ENCODE results near the gene CRYBA1. TPM values are rescaled to one million over a fixed set of nuclear protein-coding genes. Genes with fewer than 3 reads are reported as not detected.
A peak's percentile ranks its signal among the peaks of the same experiment; 100 is the strongest.

CRYBA1 gene
- total and polyA plus RNA-seq, 7 donors, result not detected

DNA sequence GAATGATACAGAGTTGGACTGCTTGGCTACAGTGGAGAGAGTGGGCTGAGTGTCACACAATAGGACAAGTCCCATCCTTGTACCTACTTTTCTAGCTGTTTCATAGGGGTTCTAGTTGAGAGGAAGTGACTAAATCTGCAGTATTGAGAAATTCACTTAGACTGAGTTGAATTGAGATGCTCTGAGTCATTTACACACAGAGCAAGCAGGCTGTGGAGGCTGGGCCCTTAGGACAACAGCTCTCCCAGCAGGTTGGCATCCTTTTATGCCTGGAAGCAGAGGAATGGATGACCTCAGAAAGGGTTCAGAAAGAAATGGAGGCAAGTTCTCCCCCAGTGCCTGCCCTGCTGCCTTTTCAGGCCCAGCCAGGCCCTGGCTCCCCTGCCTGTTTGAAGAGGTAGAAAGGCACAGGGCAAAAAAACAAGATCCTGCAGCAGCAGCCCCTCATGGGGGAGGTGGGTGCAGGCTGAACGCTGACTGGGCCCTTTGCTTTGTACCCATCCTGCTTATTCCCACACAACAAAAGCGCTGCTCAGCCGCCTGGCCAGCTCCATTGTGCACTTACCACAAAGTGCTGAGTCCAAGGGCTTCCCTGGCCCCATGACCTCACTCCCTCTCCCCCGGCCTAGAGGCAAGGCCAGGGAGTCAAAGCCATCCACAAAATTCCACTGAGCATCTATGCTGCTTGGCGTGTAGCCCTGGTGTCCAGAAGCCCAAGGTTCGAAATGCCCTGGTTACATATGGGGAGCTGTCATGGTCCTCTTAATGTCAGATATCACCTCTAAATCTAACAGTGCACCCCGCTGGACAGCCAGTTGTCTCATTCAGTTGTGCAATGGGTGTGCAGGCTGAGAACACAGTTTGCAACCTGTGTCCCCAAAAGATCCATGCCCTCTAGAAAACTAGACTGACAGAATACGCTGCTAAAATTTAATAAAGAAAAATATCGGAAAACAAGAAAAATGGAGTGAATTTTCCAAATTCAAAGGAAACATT is 5.4 kb upstream of the CRYBA1 start:
- intact Hi-C loops (cut with DNase I), result no loop called here
- 84 to 86% (median 85%) methylated on average over 9 of the region's 9 CpGs for WGBS, 3 donors
- no peak for TF ChIP-seq CTCF (IDR thresholded peaks at IDR 0.05)
- H3K27me3 ChIP-seq (ENCODE audit: insufficient read depth in 3 of 3, low read length in 2 of 3), result no peaks in the 10 kb centered on the region
- H3K4me3 ChIP-seq, result no peak overlapping the region
- H3K4me1 ChIP-seq, result peaks cover 7% of the 10 kb centered on the region
- H3K36me3 ChIP-seq (ENCODE audit: insufficient read depth in 1 of 2, low read depth in 1 of 2), result no peaks in the 10 kb centered on the region
- DNase-seq (peak; percentile 67), ATAC-seq (peak; percentile 80 to 83 (median 82))
- H3K27ac ChIP-seq, result no peak overlapping the region
- no peaks in the 10 kb centered on the region for H3K9me3 ChIP-seq

GRCh38 chr17:29242051-29242450 is 4.6 kb upstream of the CRYBA1 start:
- peaks cover 7% of the 10 kb centered on the region for H3K4me1 ChIP-seq
- no peaks in the 10 kb centered on the region for H3K36me3 ChIP-seq (ENCODE audit: insufficient read depth in 1 of 2, low read depth in 1 of 2)
- no peaks in the 10 kb centered on the region for H3K9me3 ChIP-seq
- H3K4me3 ChIP-seq, result no peak overlapping the region
- intact Hi-C loops (cut with DNase I), result no loop called here
- DNase-seq (no peak), ATAC-seq (no peak)
- WGBS, 3 donors, result 92 to 96% (median 95%) methylated on average over 1 of the region's 1 CpG
- H3K27me3 ChIP-seq (ENCODE audit: insufficient read depth in 3 of 3, low read length in 2 of 3), result no peaks in the 10 kb centered on the region
- no peak overlapping the region for H3K27ac ChIP-seq
- no peak for TF ChIP-seq CTCF (IDR thresholded peaks at IDR 0.05)

GRCh38 chr17:29242790-29243189 is 3.9 kb upstream of the CRYBA1 start:
- no peak for TF ChIP-seq CTCF (IDR thresholded peaks at IDR 0.05)
- WGBS, 3 donors, result 94 to 98% (median 95%) methylated on average over 6 of the region's 6 CpGs
- DNase-seq, result no peak
- H3K27me3 ChIP-seq (ENCODE audit: insufficient read depth in 3 of 3, low read length in 2 of 3), result no peaks in the 10 kb centered on the region
- ATAC-seq, result no peak
- no peaks in the 10 kb centered on the region for H3K9me3 ChIP-seq
- H3K4me1 ChIP-seq, result peaks cover 7% of the 10 kb centered on the region
- H3K36me3 ChIP-seq (ENCODE audit: insufficient read depth in 1 of 2, low read depth in 1 of 2), result no peaks in the 10 kb centered on the region
- intact Hi-C loops (cut with DNase I), result no loop called here
- no peak overlapping the region for H3K27ac ChIP-seq
- no peak overlapping the region for H3K4me3 ChIP-seq

DNA sequence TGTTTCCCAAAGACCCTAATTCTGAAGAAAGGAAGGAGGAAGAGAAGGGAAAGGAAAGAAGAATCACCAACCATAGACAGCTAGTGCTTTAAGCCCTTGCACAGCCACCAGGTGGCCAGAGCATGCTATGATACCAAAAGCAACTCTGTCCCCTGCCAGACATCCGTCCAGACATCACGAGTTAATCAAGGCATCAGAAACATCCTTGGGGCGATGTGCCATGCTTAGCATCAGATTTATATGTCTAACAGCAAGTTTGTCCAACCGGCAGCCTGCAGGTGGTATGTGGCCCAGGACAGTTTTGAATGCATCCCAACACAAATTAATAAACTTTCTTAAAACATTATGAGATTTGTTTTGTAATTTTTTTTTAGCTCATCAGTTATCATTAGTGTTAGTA is 2.9 kb upstream of the CRYBA1 start:
- ATAC-seq (peak in 2 of 4 donors; percentile 45 to 53), DNase-seq (no peak)
- peaks cover 7% of the 10 kb centered on the region for H3K4me1 ChIP-seq
- peak; percentile 18 for TF ChIP-seq CTCF (IDR thresholded peaks at IDR 0.05)
- no peaks in the 10 kb centered on the region for H3K36me3 ChIP-seq (ENCODE audit: insufficient read depth in 1 of 2, low read depth in 1 of 2)
- WGBS, 3 donors, result 23 to 48% (median 29%) methylated on average over 4 of the region's 4 CpGs
- H3K27ac ChIP-seq, result no peak overlapping the region
- H3K9me3 ChIP-seq, result no peaks in the 10 kb centered on the region
- H3K4me3 ChIP-seq, result no peak overlapping the region
- intact Hi-C loops (cut with DNase I), result no loop called here
- H3K27me3 ChIP-seq (ENCODE audit: insufficient read depth in 3 of 3, low read length in 2 of 3), result no peaks in the 10 kb centered on the region
